EH (cell line): Measurements from ENCODE around the gene DIP2A.
"Not testable (repeated sequence)": the region's sequence is repeated elsewhere in the genome, so short reads cannot be mapped to it uniquely, and the experiment has no call there.

Source experiments
- DNase-seq: peaks from one replicate; pipeline ENCODE4 v3.0.0-alpha.2; 2015; ENCODE audit warnings: low read depth

The DIP2A gene

GRCh38 chr21:46426313-46427046 is 32.2 kb upstream of the DIP2A start:
- DNase-seq, result no peak

- no peak for DNase-seq
Observed at GRCh38 chr21:46427516-46427915, 31.2 kb upstream of the DIP2A start.

GRCh38 chr21:46428286-46428685 is 30.4 kb upstream of the DIP2A start:
- DNase-seq, result no peak

- DNase-seq, result no peak
Observed at GRCh38 chr21:46428987-46429710, 29.5 kb upstream of the DIP2A start.

- no peak for DNase-seq
Observed at GRCh38 chr21:46429754-46430681, 28.7 kb upstream of the DIP2A start.

- no peak for DNase-seq
Observed at GRCh38 chr21:46431448-46431847, 27.2 kb upstream of the DIP2A start.

GRCh38 chr21:46431884-46432488 is 26.7 kb upstream of the DIP2A start:
- no peak for DNase-seq

- not testable (repeated sequence) for DNase-seq
Observed at GRCh38 chr21:46433116-46433515, 25.6 kb upstream of the DIP2A start.

- DNase-seq, result no peak
Observed at GRCh38 chr21:46434322-46434958, 24.3 kb upstream of the DIP2A start.

GRCh38 chr21:46435786-46436227 is 22.9 kb upstream of the DIP2A start:
- DNase-seq, result no peak

GRCh38 chr21:46436621-46437020 is 22.1 kb upstream of the DIP2A start:
- no peak for DNase-seq

GRCh38 chr21:46437096-46437498 is 21.6 kb upstream of the DIP2A start:
- no peak for DNase-seq

GRCh38 chr21:46437511-46437910 is 21.2 kb upstream of the DIP2A start:
- DNase-seq, result no peak

- no peak for DNase-seq
Observed at GRCh38 chr21:46438241-46438640, 20.4 kb upstream of the DIP2A start.

- no peak for DNase-seq
Observed at GRCh38 chr21:46439906-46440305, 18.8 kb upstream of the DIP2A start.

- DNase-seq, result no peak
Observed at GRCh38 chr21:46441331-46441730, 17.4 kb upstream of the DIP2A start.

GRCh38 chr21:46441961-46442498 is 16.7 kb upstream of the DIP2A start:
- no peak for DNase-seq

GRCh38 chr21:46442938-46443337 is 15.8 kb upstream of the DIP2A start:
- no peak for DNase-seq

GRCh38 chr21:46443910-46444309 is 14.8 kb upstream of the DIP2A start:
- no peak for DNase-seq

- no peak for DNase-seq
Observed at GRCh38 chr21:46448108-46448507, 10.6 kb upstream of the DIP2A start.

- not testable (repeated sequence) for DNase-seq
Observed at GRCh38 chr21:46448855-46449254, 9.8 kb upstream of the DIP2A start.
